ENCODE measurements around the gene LMBRD1. TPM values are rescaled to one million over a fixed set of nuclear protein-coding genes. Genes with fewer than 3 reads are reported as not detected.
A peak's percentile ranks its signal among the peaks of the same experiment; 100 is the strongest.

LMBRD1 gene
- total and polyA plus RNA-seq, 2 of the 13 experiments (the other 11 are each of a cell fraction or from before 2014, with no cell fraction given) = 18.9 to 21.5 TPM

DNA sequence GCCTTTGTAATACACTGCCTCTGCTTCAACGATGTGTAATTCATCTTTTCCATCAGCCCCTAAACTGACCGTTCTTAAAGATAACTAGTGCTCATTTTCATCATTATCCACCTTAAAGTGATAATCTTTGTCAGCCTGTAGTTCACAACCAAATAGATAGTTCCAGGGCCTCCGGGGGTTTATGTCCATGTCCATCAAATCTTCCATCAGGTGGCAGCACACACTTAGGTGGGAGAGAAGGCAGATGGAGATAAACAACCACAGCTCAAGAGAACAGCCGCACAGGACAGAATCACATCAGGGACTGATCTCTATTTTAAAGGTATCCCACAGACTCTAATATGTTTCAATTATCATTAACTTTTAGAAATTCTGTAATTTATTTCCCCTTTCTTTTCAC is 90.9 kb downstream of the LMBRD1 start:
- FAIRE-seq = no peak
- H3K27ac ChIP-seq (ENCODE audit: extremely low read length, insufficient read depth, low read length) = no peak overlapping the region
- no peak overlapping the region for H2AFZ ChIP-seq (ENCODE audit: low read length)
- TF ChIP-seq ZNF83 (CRISPR knock-in tag; IDR thresholded peaks at IDR 0.05; ENCODE audit: borderline replicate concordance) (no peak), TBX2 (CRISPR knock-in tag; IDR thresholded peaks at IDR 0.05; ENCODE audit: borderline replicate concordance) (no peak), CAMTA2 (CRISPR knock-in tag; IDR thresholded peaks at IDR 0.05; ENCODE audit: borderline replicate concordance) (no peak), ZNF30 (CRISPR knock-in tag; IDR thresholded peaks at IDR 0.05) (no peak), GZF1 (CRISPR knock-in tag; IDR thresholded peaks at IDR 0.05) (no peak)
- TF ChIP-seq, protein P1, sequence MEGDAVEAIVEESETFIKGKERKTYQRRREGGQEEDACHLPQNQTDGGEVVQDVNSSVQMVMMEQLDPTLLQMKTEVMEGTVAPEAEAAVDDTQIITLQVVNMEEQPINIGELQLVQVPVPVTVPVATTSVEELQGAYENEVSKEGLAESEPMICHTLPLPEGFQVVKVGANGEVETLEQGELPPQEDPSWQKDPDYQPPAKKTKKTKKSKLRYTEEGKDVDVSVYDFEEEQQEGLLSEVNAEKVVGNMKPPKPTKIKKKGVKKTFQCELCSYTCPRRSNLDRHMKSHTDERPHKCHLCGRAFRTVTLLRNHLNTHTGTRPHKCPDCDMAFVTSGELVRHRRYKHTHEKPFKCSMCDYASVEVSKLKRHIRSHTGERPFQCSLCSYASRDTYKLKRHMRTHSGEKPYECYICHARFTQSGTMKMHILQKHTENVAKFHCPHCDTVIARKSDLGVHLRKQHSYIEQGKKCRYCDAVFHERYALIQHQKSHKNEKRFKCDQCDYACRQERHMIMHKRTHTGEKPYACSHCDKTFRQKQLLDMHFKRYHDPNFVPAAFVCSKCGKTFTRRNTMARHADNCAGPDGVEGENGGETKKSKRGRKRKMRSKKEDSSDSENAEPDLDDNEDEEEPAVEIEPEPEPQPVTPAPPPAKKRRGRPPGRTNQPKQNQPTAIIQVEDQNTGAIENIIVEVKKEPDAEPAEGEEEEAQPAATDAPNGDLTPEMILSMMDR (CRISPR knock-in tag; IDR thresholded peaks at IDR 0.05) = 0 out of 2 replicates have a peak, but pooled peaks have one; percentile 8
- TF ChIP-seq, protein P2, sequence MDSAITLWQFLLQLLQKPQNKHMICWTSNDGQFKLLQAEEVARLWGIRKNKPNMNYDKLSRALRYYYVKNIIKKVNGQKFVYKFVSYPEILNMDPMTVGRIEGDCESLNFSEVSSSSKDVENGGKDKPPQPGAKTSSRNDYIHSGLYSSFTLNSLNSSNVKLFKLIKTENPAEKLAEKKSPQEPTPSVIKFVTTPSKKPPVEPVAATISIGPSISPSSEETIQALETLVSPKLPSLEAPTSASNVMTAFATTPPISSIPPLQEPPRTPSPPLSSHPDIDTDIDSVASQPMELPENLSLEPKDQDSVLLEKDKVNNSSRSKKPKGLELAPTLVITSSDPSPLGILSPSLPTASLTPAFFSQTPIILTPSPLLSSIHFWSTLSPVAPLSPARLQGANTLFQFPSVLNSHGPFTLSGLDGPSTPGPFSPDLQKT (CRISPR knock-in tag; IDR thresholded peaks at IDR 0.05; ENCODE audit: borderline replicate concordance) = no peak
- no peak for DNase-seq (ENCODE audit: low spot score)
- H3K36me3 ChIP-seq (replicated peaks in 1 of 2; ENCODE audit: control insufficient read depth in 1 of 2, insufficient read depth in 2 of 2, low read length in 2 of 2) = no peaks in the 10 kb centered on the region
- no peaks in the 10 kb centered on the region for H3K27me3 ChIP-seq (ENCODE audit: control insufficient read depth in 1 of 2, insufficient read depth in 2 of 2, low read length in 2 of 2)
- ATAC-seq = peak; percentile 62; the same call in 2 of the 3 replicates
- H3K4me1 ChIP-seq (ENCODE audit: insufficient read depth, low read length) = no peaks in the 10 kb centered on the region
- no peak overlapping the region for H3K4me2 ChIP-seq (ENCODE audit: low read depth, low read length)
- no peaks in the 10 kb centered on the region for H3K9me3 ChIP-seq (ENCODE audit: low read length)
- in situ Hi-C loops (cut with HindIII; ENCODE audit: extremely low pct_ligation_motif_present, low pct_unique_long_range_greater_than_20kb) = no loop called here
- POLR2A ChIA-PET = no interaction called here
- intact Hi-C loops (cut with micrococcal nuclease; ENCODE audit: unreplicated experiment) = loop anchor here (10.0 kb wide), 1 partner anchor 399 kb away; no protein-coding TSS in a partner anchor
- no peak overlapping the region for H3K9ac ChIP-seq (ENCODE audit: insufficient read depth, low read depth, low read length)
- WGBS (ENCODE audit: low lambda C conversion rate) = 96% methylated on average over 4 of the region's 4 CpGs
- no TSS peak for BruUV-seq (replicated peaks)
- CTCF ChIA-PET (ENCODE audit: low intra/inter-chr PET ratio, low total read pairs) = no interaction called here
- H4K20me1 ChIP-seq (ENCODE audit: insufficient read depth, low read length) = no peaks in the 10 kb centered on the region
- H3K4me3 ChIP-seq (replicated peaks in 1 of 3; ENCODE audit: insufficient read depth in 1 of 3, low read depth in 2 of 3, low read length in 3 of 3) = no peak overlapping the region
- H3K79me2 ChIP-seq (ENCODE audit: insufficient read depth, low read length) = no peaks in the 10 kb centered on the region

All from HepG2 (cell line).